Heart left ventricle (tissue), 13 donors: ENCODE measurements around the gene DEAF1.

ENCODE experiments used
- CTCF ChIP-seq, 12 donors: fragments of 200-600 bp; sonication (generic) in 4 of 12; IDR thresholded peaks; one replicate each; pipeline versions ENCODE4 v1.5.0 to v1.8.0; 2018 to 2022; ENCODE audit warnings: antibody characterized with exemption in 12 of 12, mild to moderate bottlenecking in 5 of 12
- POLR2A ChIP-seq, 2 donors: fragments of 450-650 bp; IDR thresholded peaks; one replicate each; pipeline ENCODE4 v1.6.1; 2017; ENCODE audit warnings: antibody characterized with exemption in 2 of 2, mild to moderate bottlenecking in 2 of 2, moderate library complexity in 2 of 2
- donor health status: ischemic (EF 13 %, LVEDD 7.1; RV severe dilation, severe dysfunction).
- donor health status: DM: no; HTN: yes; CAD: no.
- donor health status: DM: no; HTN: no; CAD: no.
- donor health status: ischemic (EF 25% LVEDD 6.9; RV normal size, moderate dysfunction).
- donor health status: ischemic (EF 25% LVEDD 5.7; RV mildly dilated, moderate dysfunction).
- donor health status: ischemic (EF 35%, LVEDD 5.7; RV mildly dilated, moderate dysfunction).
- donor health status: nonischemic (EF 11% LVEDD 7.7; RV severe dilation, severe dysfunction).
- donor health status: DM: yes; HTN: yes; CAD: no.
- donor health status: PGD.
- donor health status: ischemic (EF 29% LVEDD 5.4; RV normal size, mild dysfunction).
- donor health status: nonischemic (EF 23%, LVEDD 6.1; RV moderate dilation, normal function).

- TF ChIP-seq CTCF (IDR thresholded peaks at IDR 0.05) (no peak), POLR2A (IDR thresholded peaks at IDR 0.05) (no peak)
Observed at GRCh38 chr11:614021-614622, 80.9 kb downstream of the DEAF1 start.
